Right ventricle myocardium inferior (tissue), 1 donor: Measurements from ENCODE around the gene XPNPEP1. TPM values are rescaled to one million over a fixed set of nuclear protein-coding genes. Genes with fewer than 3 reads are reported as not detected.

ENCODE experiments used
- ATAC-seq: fragments of 200-7000 bp; cut with Tn5 transposase; one replicate; pipeline ENCODE4 v1.9.1; 2020; ENCODE audit warnings: mild to moderate bottlenecking, moderate library complexity
- DNase-seq: peaks from one replicate; pipeline ENCODE4 v3.0.0; 2021; ENCODE audit errors: missing footprints
- intact Hi-C: fragments of 100-400 bp; cut with DNase I; formaldehyde crosslinking; loops from one replicate; pipeline ENCODE4 v1.11.0; 2022
- long read RNA-seq: library from polyadenylated mRNA; unstranded; transcript quantifications from one replicate; pipeline ENCODE4 v2.0.0, GENCODE V29; 2021
- total RNA-seq: library from RNA; stranded (reverse); fragmentation: NEBNext Ultra II Directional; extraction: Animal tissue kit (Norgen Biotek cat#: 25700); gene quantifications from one replicate; pipeline ENCODE4 v1.2.1, GENCODE V29; 2021
- donor health status: DM: no; HTN: yes; CAD: no; lungs with severe emphysema.

Gene XPNPEP1
- total RNA-seq = 43.6 TPM
- long read RNA-seq, transcript XPNPEP1-218 (21 exons, 2,539 nt) = major isoform, 25 of 31 reads
- long read RNA-seq, partial matches to known transcripts = 1 of 31 reads
- long read RNA-seq, other reads (novel, unspliced or antisense) = 4 of 31 reads

DNA sequence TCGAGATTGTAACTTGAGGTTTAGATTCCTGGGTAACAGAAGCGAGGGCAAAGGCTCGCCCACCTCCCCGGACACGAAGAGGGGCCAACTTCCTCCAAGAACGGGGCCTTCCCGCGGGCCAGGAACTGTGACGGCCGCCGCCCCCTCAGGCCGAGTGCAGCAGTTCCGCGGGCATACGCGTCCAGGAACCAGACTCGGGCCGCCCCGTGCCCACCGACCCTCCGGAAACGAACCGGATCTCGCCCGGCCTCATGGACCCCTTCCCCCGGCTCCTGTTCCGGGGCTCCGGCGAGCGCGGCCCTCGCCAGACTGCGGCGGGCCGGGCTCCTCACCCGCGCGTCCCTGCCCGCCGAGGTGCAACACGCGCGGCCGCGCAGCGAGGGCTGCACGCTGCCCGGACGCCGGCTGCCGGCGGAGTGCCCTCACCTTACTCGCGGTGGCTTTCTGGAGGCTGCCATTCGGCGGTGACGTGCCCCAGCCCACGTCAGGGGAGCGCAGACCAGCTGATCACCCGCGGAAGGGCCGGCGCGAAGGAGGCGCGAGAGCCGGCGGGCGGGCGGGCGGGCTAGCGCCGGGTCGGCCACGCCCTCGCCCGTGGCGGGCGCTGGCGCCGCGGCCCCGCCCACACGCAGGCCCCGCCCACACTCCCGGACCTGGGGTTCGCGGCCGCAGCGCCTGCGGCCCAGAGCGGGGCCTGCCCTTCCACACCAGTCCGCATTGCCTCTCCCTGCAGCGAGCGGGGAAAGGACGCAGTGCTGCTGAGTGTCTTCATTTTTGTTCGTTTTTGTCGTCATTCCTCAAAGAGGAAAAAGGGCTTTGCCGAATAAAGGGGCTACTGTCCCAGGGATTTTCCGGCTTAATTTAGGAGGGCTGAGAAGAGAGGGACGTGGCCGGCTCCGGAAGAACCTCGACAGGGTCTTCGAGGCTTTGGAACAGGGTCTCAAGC lies at the start of gene XPNPEP1:
TSS of gene XPNPEP1 (minus strand) at position 536 of the 946 bp plus-strand sequence. CDS start at position 458, 78 bp downstream.
- DNase-seq = peak; percentile 96
- intact Hi-C loops = loop anchor here (2.0 to 5.0 kb wide), 2 partner anchors 38 to 84 kb away; partner anchors contain the start of gene ADD3
- ATAC-seq = peak; percentile 98

DNA sequence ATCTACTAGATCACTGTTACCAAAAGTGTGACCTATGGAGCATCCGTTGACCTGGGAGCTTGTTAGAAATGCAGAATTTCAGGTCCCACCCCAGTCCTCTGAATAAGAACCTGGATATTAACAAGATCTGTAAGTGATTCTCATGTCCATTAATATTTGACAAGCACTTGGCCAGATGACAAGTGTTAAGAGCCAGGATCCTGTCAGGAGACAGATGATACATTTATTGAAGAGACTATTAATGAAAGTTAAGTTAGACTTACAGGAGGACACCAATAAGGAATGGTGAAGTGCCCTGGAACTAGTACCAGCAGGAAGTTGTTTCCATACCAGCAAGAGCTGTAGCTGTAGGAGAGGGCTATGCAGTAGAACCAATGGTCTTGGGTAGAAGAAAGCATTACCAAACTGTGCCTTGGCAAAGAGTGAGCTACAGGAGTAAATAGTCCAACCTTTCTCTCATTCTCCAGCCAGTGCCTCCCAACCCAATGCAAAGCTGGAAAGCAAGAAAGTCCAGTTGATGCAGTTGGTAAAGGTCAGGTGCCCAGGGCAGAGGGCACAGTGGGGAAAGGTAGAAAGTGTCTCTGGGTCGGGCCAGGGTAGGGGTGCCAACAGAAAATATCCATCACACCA lies 49.2 kb upstream of the XPNPEP1 start:
- intact Hi-C loops = no loop called here
- ATAC-seq (no peak), DNase-seq (no peak)

DNA sequence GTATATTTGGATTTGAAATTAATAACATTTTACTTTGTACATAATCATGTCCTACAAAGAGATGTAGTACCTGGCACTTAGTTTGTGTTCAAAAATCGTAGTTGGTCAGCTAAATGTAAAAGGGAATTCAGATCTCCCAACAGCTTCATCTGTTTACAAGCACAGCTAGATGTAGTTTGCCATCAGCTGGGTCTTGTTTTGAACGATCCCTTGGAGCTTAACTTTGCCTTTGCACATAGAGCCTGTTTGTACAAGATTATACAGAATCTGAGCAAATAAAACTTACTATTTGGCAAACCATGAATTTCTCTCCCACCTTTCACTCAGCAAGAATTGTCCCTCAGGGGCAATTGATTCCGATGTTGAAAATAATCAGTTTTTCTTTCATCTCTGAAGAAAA lies 48.3 kb upstream of the XPNPEP1 start:
- intact Hi-C loops = no loop called here
- ATAC-seq = no peak
- no peak for DNase-seq

DNA sequence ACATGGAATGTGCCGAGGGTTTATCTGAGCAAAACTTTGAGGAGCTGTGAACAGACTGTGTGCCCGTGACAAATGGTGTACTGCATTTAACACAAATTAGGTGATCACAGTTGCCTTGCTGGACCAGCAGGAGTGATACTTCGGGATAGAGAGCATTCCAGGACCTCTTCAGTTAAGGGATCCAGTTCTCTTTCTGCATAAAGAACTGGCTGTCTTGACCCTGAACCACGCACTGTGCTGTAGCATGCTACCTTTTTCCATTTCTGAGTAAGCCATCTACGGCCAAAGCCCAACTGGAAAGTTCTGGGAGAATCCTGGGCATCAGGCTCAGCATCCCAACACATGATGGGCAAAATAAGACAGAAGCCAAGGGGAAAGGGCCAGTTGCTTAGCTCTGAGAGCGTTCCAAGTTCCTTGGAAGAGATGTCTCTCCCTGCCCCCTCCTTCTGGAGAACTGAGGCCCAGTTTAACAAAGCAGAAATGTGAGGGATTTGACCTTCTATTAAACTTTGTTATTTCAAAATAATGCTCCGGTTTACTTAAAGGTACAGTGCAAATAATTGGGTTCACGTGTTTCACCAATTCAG lies 46.5 kb upstream of the XPNPEP1 start:
- ATAC-seq = peak; percentile 14

DNA sequence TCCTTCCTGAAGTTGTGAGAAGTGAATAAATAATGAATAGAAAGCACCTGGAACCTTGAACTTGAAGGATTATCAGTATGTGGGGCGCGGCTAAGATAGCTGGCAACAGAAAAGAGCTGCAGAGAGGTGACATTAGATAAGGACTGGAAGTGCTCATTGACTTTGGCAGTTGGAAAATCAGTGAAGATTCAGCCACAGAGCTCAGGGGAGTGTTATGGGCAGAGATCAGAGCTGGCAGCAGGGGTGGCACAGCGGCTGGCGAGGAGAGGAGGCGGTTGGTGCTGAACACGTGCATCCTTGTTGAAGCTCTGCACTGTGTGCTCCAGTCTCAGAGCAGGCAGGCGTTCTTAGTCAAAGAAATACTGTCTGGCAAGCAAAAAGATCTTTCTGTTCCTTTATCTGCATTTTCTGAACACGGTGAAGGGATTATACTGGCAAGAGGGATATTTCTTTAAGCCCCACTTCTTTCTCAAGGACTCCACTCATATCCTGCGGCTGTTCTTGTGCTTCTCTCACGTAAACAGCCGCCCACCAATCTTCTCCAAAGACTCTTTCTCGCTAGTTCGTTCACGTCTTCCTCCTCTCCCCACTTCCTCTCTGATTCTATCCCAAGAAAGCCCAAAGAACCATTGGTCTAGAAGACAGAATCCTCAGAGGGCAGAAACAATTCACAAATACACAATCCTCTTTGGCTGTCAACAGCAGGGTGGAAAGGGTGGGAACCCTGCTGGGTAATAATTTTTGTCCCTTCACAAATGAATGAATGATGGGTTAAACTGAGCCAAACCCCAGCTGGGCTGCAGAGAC lies 45.8 kb upstream of the XPNPEP1 start:
- DNase-seq (no peak), ATAC-seq (peak; percentile 35)
- intact Hi-C loops = loop anchor here (5.0 kb wide), 2 partner anchors 38 to 82 kb away; partner anchors contain the start of gene ADD3

More for the DNA sequence above, 46.5 kb upstream of the XPNPEP1 start:
- intact Hi-C loops = loop anchor here (5.0 kb wide), 2 partner anchors 37 to 83 kb away; partner anchors contain the start of gene ADD3
- DNase-seq = no peak

DNA sequence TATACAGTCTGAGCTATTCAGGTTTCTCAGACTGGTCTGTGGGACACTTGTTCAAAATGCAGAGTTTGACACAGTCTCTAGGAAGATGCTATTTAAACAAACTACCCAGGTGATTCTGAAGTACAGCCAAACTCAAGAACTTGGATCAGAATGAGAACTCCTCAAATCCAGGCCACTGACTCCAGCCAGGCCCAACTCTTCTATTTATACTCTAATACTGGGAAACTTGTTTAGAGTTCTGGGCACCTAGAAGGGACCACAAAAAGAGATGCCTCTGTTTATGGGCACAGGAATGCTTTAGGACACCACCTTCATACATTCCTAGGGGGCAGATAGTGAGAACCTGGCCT lies 44.4 kb upstream of the XPNPEP1 start:
- ATAC-seq (no peak), DNase-seq (no peak)
- intact Hi-C loops = loop anchor here (5.0 kb wide), 2 partner anchors 40 to 80 kb away; partner anchors contain the start of gene ADD3

DNA sequence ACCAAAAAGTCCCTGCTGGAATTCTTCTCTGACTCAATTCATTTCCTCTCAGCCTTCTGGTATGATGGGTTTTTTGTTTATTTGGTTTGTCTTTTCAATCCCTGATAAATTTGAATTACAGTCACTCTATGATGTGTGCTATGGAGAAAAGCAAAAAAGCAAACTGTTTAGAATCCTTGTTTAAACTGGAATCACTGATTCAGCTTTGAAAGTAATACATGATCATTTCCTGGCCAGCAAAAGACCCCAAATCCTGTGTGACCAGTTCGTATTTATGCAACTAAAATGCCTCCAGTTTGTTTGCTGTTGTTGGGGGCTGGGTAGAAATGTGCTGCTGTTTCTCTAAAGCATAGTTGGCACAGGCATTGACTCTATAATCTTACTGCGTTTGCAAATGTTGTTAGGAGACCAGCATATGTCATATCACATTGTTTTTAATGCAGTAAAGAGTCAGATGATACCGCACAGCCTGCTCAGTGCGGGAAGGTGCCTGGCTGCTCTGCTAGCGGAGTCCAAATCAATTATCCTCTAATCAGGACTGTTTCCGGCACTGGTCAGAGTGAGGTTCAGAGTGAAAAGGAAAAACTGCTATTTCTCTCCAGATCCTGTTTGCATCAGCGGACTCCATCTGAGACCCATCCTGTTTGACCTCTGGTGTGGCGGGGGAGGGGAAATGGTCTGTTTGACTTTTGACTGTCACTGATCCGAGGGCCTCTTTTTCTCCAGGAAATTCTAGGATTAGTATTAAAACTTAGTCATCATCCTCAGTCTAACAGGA lies 43.8 kb upstream of the XPNPEP1 start:
- DNase-seq = no peak

DNA sequence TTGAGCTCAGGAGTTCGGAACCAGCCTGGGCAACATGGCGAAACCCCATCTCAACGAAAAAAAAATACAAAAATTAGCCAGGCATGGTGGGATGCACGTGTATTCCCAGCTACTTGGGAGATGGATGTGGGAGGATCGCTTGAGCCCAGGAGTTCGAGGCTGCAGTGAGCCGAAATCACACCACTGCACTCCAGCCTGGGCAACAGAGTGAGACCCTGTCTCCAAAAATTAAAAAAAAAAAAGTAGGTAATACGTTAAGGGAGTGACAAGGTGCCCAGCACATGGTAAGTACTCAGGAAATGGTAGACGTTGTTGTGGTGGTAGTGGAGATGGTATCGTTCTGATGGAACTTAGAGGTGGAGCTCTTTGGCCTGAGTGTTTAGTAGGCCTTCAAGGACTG lies 41.0 kb upstream of the XPNPEP1 start:
- ATAC-seq (no peak), DNase-seq (no peak)
- intact Hi-C loops = no loop called here

More for the DNA sequence above, 43.8 kb upstream of the XPNPEP1 start:
- intact Hi-C loops = loop anchor here (5.0 kb wide), 2 partner anchors 40 to 80 kb away; partner anchors contain the start of gene ADD3
- ATAC-seq = no peak

DNA sequence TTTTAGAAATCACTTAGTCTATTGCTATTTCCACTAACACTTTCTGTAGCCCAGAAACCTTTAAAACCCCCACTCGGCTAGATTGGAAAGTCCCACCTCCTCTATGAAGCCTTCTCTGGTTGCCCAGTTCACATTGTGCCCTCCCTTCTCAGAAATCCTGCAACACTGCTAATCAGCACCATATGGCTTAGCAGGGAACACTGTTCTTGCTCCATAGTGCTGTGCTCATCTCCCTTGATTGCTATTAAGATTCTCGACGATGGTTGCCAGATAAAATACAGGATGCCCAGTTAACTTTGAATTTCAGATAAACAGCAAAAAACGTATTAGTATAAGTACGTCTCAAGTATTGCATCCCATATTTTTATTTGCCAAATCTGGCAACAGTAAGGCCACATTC lies 40.1 kb upstream of the XPNPEP1 start:
- no peak for ATAC-seq
- no peak for DNase-seq
- intact Hi-C loops = no loop called here

DNA sequence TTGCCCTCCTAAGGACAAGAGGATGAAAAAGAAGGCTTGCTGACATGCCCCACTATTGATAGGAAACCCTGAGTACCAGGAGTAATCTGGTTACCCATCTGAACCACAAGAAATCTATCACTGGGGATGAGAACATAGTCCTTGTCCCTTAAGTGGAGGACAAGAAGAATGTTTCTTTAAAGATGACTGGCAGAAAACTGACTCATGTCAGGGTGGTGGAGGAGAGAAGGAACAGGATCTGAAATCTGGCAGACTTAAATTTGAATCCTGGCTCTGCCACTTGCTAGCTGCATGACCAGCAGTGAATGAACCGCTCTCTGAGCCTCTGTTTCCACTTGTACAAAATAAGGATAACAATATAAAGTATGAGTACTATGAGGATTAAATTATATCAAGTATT lies 38.9 kb upstream of the XPNPEP1 start:
- ATAC-seq (no peak), DNase-seq (no peak)
- intact Hi-C loops = no loop called here

DNA sequence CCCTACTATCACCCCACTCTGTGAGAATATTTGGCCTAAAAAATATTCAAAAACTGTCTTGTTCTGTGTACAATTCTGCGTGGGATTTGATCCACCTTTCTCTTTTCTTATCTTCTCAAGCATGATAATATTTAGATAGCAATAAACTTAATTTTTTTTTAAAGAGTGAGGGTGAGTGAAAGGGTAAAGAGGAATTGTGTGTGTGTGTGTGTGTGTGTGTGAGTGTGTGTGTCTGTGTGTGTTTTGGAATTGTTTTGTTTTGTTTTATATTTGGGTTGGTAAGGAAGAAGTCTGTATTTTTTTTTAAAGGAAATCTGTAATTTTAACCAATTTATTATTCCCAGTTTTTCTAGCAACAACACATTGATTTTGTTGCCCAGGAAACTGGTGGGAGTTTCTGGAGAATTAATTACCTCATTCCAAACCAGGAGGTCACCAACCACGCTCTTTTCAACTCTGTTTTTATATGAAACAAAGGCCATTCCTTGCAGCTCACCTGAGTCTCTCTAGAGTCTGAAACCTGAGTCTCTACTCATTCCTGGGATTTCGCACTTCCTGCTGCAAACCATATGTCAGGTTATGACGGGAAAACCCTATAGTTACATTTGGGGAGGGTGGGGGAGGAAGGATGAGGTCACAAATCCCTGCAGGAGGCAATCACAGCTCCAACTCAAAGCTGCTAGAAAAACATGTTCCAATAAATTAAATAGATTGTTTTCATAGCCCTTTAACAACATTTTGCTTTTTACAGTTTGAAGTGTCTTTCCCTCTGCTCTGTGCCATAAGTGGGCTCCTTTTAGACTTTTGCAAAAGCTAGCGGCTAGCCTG lies 38.1 kb upstream of the XPNPEP1 start:
- intact Hi-C loops = no loop called here
- no peak for ATAC-seq
- DNase-seq = no peak

DNA sequence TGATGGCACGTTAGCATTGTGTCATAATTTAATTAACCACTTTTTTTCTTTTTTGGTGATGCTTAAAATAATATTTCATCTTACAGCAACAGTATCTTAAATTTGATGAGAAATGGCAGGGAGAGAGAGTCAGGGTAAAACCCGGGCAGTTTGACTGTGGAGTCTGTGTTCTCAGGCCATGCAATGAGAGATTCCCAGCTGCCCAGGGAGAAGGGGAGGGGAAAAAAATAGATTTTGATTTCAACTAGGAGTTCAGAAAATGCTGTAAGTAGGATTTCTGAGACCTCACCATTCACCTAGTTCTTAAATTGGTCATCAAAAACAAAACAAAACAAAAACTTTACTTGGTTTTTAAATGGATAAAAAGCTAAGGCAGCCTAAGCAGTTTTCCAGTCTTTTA lies 37.4 kb upstream of the XPNPEP1 start:
- intact Hi-C loops = no loop called here
- no peak for ATAC-seq
- DNase-seq = no peak

DNA sequence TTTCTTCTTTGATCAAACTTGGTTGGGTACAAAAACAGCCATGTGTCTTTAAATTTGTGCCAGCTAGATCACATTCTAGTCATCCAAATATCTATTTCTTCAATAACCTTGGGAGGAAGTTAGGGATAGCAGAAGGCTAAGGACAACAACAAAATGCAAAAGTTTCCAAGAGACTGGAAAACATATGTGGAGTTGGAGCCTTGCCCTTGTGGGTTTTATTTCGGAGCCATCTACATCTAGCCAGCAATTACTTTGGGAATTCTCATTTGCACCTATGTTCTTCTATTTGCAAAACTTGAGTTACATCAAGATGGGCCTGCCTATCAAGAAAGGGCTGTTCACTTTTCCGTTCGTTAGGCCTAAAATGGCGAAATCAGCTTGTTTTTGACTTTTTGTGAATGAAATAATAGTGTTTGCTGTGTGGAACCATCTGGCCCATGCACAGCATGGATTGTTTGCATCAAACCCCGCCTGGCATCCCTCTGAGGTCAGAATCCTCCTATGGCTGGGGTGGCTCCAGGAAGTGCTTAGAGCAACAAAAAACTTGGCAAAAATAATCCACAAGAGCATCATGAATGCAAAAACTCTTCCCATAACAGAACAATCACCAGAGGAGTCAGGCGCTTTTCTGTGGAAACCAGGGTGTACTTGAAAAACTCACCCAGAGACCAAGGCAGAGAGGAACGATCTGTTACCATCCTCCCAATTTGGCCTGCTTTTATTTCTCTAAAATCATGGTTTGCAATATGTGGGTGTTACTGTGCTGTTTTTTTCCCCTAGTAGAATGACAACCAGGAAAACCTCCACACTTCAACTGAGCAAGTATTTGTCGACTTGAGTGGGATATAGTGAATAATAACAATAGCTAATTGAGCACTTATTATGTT lies 36.2 kb upstream of the XPNPEP1 start:
- DNase-seq (no peak), ATAC-seq (no peak)
- intact Hi-C loops = no loop called here

DNA sequence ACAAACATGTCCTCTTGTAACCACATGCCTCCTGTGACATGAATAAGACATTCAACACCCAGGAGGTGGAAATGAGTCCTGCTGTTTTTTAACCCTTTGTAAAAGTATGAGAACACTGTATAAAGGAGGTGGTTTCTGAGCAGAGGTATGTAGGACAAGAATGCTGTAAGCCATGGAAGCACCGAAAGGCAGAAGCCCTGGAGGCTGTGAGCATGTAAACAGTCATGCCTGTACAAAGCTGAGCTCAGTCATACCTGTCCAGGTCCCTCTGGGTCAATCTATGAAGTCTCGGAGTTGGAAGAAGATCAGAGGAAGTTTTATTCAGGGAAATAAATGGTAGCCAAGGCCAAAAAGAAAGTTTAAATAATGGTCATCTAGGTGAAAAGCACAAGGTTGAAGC lies 34.7 kb upstream of the XPNPEP1 start:
- ATAC-seq = no peak
- intact Hi-C loops = no loop called here
- DNase-seq = no peak

DNA sequence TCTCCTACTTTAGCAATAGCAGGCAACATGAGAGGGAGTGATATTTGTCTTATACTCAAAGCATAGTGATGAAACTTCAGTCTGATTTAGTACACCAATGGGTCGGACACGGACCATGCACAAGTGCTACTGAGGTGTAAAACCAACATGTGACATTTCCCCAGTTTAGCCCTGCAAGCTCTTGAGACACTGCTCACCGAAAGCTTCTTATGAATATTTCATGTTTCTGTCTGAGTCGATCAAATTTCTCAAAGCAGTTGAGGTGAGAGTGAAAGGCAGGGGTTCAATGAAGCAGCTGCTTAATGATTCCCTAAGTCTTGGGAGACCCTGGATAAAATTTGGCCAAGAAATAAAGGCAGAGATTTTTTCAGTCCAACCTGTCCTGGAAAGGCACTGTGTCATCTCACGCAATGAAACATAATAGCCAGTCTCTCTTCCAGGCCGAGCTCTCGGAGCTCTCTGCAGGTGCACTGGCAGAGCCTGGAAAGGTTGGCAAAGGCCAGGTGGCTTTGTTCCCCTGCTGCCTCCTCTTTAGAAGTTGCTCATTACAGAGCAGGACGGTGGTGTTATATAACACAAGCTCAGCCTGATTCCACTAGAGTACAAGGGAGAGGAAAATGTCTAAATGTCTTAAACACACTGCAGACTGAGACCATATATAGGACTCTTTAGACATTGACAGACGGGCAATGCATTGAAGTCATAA lies 33.9 kb upstream of the XPNPEP1 start:
- intact Hi-C loops = no loop called here
- ATAC-seq (no peak), DNase-seq (no peak)
